K562 (cell line): ENCODE results near the gene ZNF385D. TPM values are rescaled to one million over a fixed set of nuclear protein-coding genes. Genes with fewer than 3 reads are reported as not detected.

Experiments
- ATAC-seq: fragments of 200-7000 bp; cut with Tn5 transposase; 3 replicates; pipeline ENCODE4 v1.9.1; 2020; ENCODE audit warnings: moderate library complexity
- BruUV-seq: library from RNA; stranded (reverse); fragments of 400-500 nt; replicated peaks from 2 replicates; lab custom pipeline; 2021; lab: Mats Ljungman, UMichigan
- CTCF ChIA-PET: fragments of 300-600 bp; formaldehyde crosslinking; extraction: SDS; loops from one replicate; lab custom pipeline; 2021; ENCODE audit warnings: low intra/inter-chr PET ratio; lab: Yijun Ruan, JAX
- POLR2A ChIA-PET: fragments of 300-600, 350-650 bp; sonication (Branson Sonifier 250); formaldehyde crosslinking; extraction: SDS; loops from one replicate; lab custom pipeline; 2021; ENCODE audit warnings: antibody characterized with exemption, inconsistent platforms; lab: Yijun Ruan, JAX
- DNase-seq, 4 experiments: peaks; one replicate each; pipeline versions ENCODE4 v3.0.0 to v3.0.0-alpha.2; 2011 to 2018; ENCODE audit warnings: low spot score in 3 of 4, mixed read lengths in 3 of 4; ENCODE audit errors: extremely low read depth in 1 of 4
- FAIRE-seq: peaks from 2 replicates; lab custom pipeline; 2011; peaks lifted over from hg19 to GRCh38; lab: Jason Lieb, UNC
- H2AFZ ChIP-seq: 2 replicates; pipeline ENCODE4 v1.6.0; 2011; ENCODE audit warnings: low read depth, low read length, control low read depth, inconsistent platforms
- H3K27ac ChIP-seq: fragments of 200-600 bp; 3 replicates; pipeline ENCODE4 v1.8.0; 2011; ENCODE audit warnings: low read depth, mild to moderate bottlenecking, control low read depth, inconsistent platforms, low read length, moderate library complexity, mixed read lengths; ENCODE audit errors: extremely low read depth
- H3K27me3 ChIP-seq, 2 experiments: fragments of 300-600 bp in 1 of 2; 2 replicates in 1 of 2; 3 replicates in 1 of 2; pipeline versions ENCODE4 v1.6.0 to v1.8.0; 2011; ENCODE audit warnings: inconsistent platforms in 2 of 2, low read length in 2 of 2, mild to moderate bottlenecking in 1 of 2, mixed read lengths in 1 of 2, moderate library complexity in 1 of 2; ENCODE audit not compliant: control insufficient read depth in 2 of 2, insufficient read depth in 2 of 2
- H3K36me3 ChIP-seq: fragments of 300-600 bp; 3 replicates; pipeline ENCODE4 v1.8.0; 2011; ENCODE audit warnings: mild to moderate bottlenecking, low read length, inconsistent platforms; ENCODE audit not compliant: control insufficient read depth, insufficient read depth
- H3K4me1 ChIP-seq, 2 experiments: fragments of 200-600 bp in 1 of 2; replicated peaks in 1 of 2; 2 replicates in 1 of 2; 3 replicates in 1 of 2; pipeline versions ENCODE4 v1.5.1 to v1.8.0; 2011; ENCODE audit warnings: inconsistent platforms in 2 of 2, low read length in 2 of 2, mild to moderate bottlenecking in 1 of 2, mixed read lengths in 1 of 2, moderate library complexity in 1 of 2; ENCODE audit not compliant: control insufficient read depth in 2 of 2, insufficient read depth in 2 of 2
- H3K4me2 ChIP-seq: 2 replicates; pipeline ENCODE4 v1.6.1; 2011; ENCODE audit warnings: low read length, control low read depth, inconsistent platforms, mixed read lengths; ENCODE audit not compliant: insufficient read depth
- H3K4me3 ChIP-seq: fragments of 200-600 bp; sonication (generic), shearing (Covaris generic); 2 replicates; pipeline ENCODE4 v1.5.1; 2016; ENCODE audit warnings: control low read depth, inconsistent platforms
- H3K79me2 ChIP-seq: fragments of 200-600 bp; 3 replicates; pipeline ENCODE4 v1.8.0; 2011; ENCODE audit warnings: low read length, inconsistent platforms; ENCODE audit not compliant: control insufficient read depth, insufficient read depth
- H3K9ac ChIP-seq, 2 experiments: 2 replicates each; pipeline versions ENCODE4 v1.6.0 to v1.6.1; 2011; ENCODE audit warnings: low read depth in 2 of 2, low read length in 2 of 2, control low read depth in 1 of 2, inconsistent platforms in 1 of 2, mild to moderate bottlenecking in 1 of 2, mixed read lengths in 1 of 2; ENCODE audit not compliant: insufficient read depth in 1 of 2
- H3K9me1 ChIP-seq: one replicate; pipeline ENCODE4 v1.6.0; 2011; ENCODE audit warnings: inconsistent platforms, mild to moderate bottlenecking, low read length, moderate library complexity; ENCODE audit not compliant: control insufficient read depth, insufficient read depth
- H3K9me3 ChIP-seq: replicated peaks from 2 replicates; pipeline ENCODE4 v1.5.1; 2011; ENCODE audit warnings: low read depth, low read length, inconsistent platforms; ENCODE audit not compliant: control insufficient read depth, insufficient read depth
- H4K20me1 ChIP-seq: replicated peaks from 2 replicates; pipeline ENCODE4 v1.6.1; 2011; ENCODE audit warnings: low read length, inconsistent platforms, mixed read lengths; ENCODE audit not compliant: control insufficient read depth, insufficient read depth
- CREB3 ChIP-seq: fragments of 450-650 bp; conservative IDR thresholded peaks from 2 replicates; pipeline ENCODE4 v1.6.1; 2016; ENCODE audit warnings: missing genetic modification characterization, low read depth, mild to moderate bottlenecking, missing compliant biosample characterization, moderate library complexity
- CXXC5 ChIP-seq: fragments of 250-450 bp; sonication (Bioruptor Pico); IDR thresholded peaks from 2 replicates; pipeline ENCODE4 v1.8.0; 2022; ENCODE audit warnings: inconsistent platforms, mild to moderate bottlenecking, moderate library complexity
- KHSRP ChIP-seq: fragments of 450-650 bp; IDR thresholded peaks from 2 replicates; pipeline ENCODE4 v1.6.1; 2017
- KLF6 ChIP-seq: fragments of 250-450 bp; sonication (Bioruptor Pico); IDR thresholded peaks from 2 replicates; pipeline ENCODE4 v1.4.0; 2020; ENCODE audit warnings: mild to moderate bottlenecking, moderate library complexity, borderline replicate concordance
- MTA3 ChIP-seq: fragments of 450-650 bp; formaldehyde crosslinking; IDR thresholded peaks from 2 replicates; pipeline ENCODE4 v1.6.1; 2017; ENCODE audit warnings: mild to moderate bottlenecking, borderline replicate concordance
- MYBL2 ChIP-seq, 2 experiments: fragments of 450-650 bp in 1 of 2; sonication (generic) in 1 of 2; formaldehyde crosslinking in 1 of 2; IDR thresholded peaks; 2 replicates each; pipeline versions ENCODE4 v1.6.1 to v1.8.1; 2017 to 2022; ENCODE audit warnings: borderline replicate concordance in 1 of 2, inconsistent platforms in 1 of 2, low read depth in 1 of 2, mild to moderate bottlenecking in 1 of 2, missing genetic modification reagents in 1 of 2, moderate library complexity in 1 of 2
- PPARD ChIP-seq: fragments of 250-450 bp; sonication (Bioruptor Pico); IDR thresholded peaks from 2 replicates; pipeline ENCODE4 v1.8.0; 2022; ENCODE audit warnings: inconsistent platforms, mild to moderate bottlenecking, moderate library complexity
- SIN3A ChIP-seq, 2 experiments: fragments of 150-350 bp in 1 of 2; IDR thresholded peaks; 2 replicates each; pipeline ENCODE4 v1.6.1; 2011 to 2016; ENCODE audit warnings: borderline replicate concordance in 2 of 2, low read depth in 2 of 2, low read length in 2 of 2, mild to moderate bottlenecking in 2 of 2, moderate library complexity in 2 of 2; ENCODE audit not compliant: control insufficient read depth in 1 of 2
- SLC30A9 ChIP-seq: fragments of 250-450 bp; sonication (Bioruptor Pico); IDR thresholded peaks from 2 replicates; pipeline ENCODE4 v1.8.0; 2022; ENCODE audit warnings: mild to moderate bottlenecking, moderate library complexity
- SMAD3 ChIP-seq: fragments of 450-650 bp; formaldehyde crosslinking; conservative IDR thresholded peaks from 2 replicates; pipeline ENCODE4 v1.4.0; 2020; ENCODE audit warnings: mild to moderate bottlenecking
- SNRNP70 ChIP-seq: fragments of 200-400 bp; formaldehyde crosslinking; optimal IDR thresholded peaks from 2 replicates; pipeline ENCODE3; 2017; ENCODE audit warnings: low read depth, low read length
- ZBTB2 ChIP-seq: fragments of 450-650 bp; IDR thresholded peaks from 2 replicates; pipeline ENCODE4 v1.6.1; 2016; ENCODE audit warnings: antibody characterized with exemption
- ZNF253 ChIP-seq: fragments of 250-450 bp; sonication (Bioruptor Pico); conservative IDR thresholded peaks from 2 replicates; pipeline ENCODE4 v1.6.1; 2021; ENCODE audit warnings: mild to moderate bottlenecking
- ZNF263 ChIP-seq: sonication (generic); formaldehyde crosslinking; IDR thresholded peaks from 2 replicates; pipeline ENCODE4 v1.8.0; 2022; ENCODE audit warnings: mild to moderate bottlenecking, missing genetic modification reagents, borderline replicate concordance
- ZNF354B ChIP-seq: fragments of 250-450 bp; sonication (Bioruptor Pico); IDR thresholded peaks from 2 replicates; pipeline ENCODE4 v1.4.0; 2020
- ZNF551 ChIP-seq: fragments of 250-450 bp; sonication (Bioruptor Pico); IDR thresholded peaks from 2 replicates; pipeline ENCODE4 v1.5.0; 2021; ENCODE audit warnings: mild to moderate bottlenecking, moderate library complexity
- ZNF780A ChIP-seq: fragments of 250-450 bp; sonication (Bioruptor Pico); IDR thresholded peaks from 2 replicates; pipeline ENCODE4 v1.5.0; 2021; ENCODE audit warnings: mild to moderate bottlenecking
- WGBS: fragments of 100-300 bp; shearing (Covaris generic); methylation state at CpG from one replicate; pipeline ENCODE4 v1.1.6; 2016; ENCODE audit warnings: low coverage, mixed read lengths; ENCODE audit not compliant: insufficient coverage; ENCODE audit errors: missing lambda C conversion rate; 5-methylcytosine and 5-hydroxymethylcytosine counted together
- in situ Hi-C: fragments of 300-500 bp; cut with MboI; formaldehyde crosslinking; loops from 4 replicates; pipeline ENCODE4 v1.15.0; 2018; ENCODE audit warnings: inconsistent platforms, mixed read lengths
- intact Hi-C: fragments of 100-400 bp; cut with micrococcal nuclease; formaldehyde crosslinking; loops from 2 replicates; pipeline ENCODE4 v1.14.2; 2022
- polyA plus RNA-seq, 8 experiments: library from polyadenylated mRNA; depleted of rRNA in 4 of 8; stranded (reverse) in 5 of 8; unstranded in 3 of 8; fragments of >200 nt; fragmentation: Nextera tagmentation in 2 of 8; fragmentation: Illumina TruSeq in 1 of 8; extraction: Ambion mirVana in 2 of 8; extraction: Trizol in 1 of 8; gene quantifications; 2 replicates each; pipeline versions ENCODE4 v1.2.1 to v1.2.3, GENCODE V29; 2011 to 2014; ENCODE audit warnings: inconsistent platforms in 1 of 8, missing spikeins in 1 of 8
- total RNA-seq, 7 experiments: library from RNA; depleted of rRNA in 6 of 7; stranded (reverse); fragments of >200 nt in 6 of 7; fragmentation: Illumina TruSeq in 2 of 7; extraction: Trizol in 2 of 7; gene quantifications; 2 replicates each; pipeline versions ENCODE4 v1.2.1 to v1.2.3, GENCODE V29; 2011 to 2021; ENCODE audit warnings: low replicate concordance in 1 of 7

Gene ZNF385D
- total and polyA plus RNA-seq, 9 of the 15 experiments (the other 6 are each of a cell fraction or from before 2014, with no cell fraction given): 0.14 to 1.7 (median 0.51) TPM

DNA sequence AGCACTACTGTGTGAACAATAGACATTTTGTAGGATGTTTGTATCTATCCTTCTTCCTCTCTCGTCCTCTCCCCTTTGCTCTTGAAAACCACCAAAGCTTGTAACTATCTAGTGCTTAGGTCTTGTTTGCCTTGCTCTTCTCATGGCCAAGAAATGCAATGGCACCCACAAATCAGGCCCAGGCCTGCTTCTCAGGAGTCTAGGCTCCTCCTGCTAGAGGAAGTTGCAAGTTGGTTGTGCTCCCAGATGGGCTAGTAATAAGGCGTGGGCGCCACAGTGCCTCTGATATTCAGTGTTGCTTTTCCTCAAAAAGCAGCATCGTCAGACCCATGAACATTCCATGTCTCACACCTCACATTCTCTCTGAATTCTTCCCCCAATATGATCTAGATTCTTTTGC lies 28.7 kb downstream of the ZNF385D start:
- DNase-seq (no peak), FAIRE-seq (no peak), ATAC-seq (no peak)
- TF ChIP-seq SLC30A9 (CRISPR knock-in tag) (no peak), SNRNP70 (no peak), ZNF354B (no peak), KLF6 (CRISPR knock-in tag) (no peak), ZBTB2 (no peak), ZNF253 (no peak), ZNF551 (CRISPR knock-in tag) (no peak), CREB3 (tag) (no peak), MTA3 (no peak), SMAD3 (CRISPR knock-in tag) (no peak), MYBL2 (IDR thresholded peaks at IDR 0.05; ENCODE audit: low read depth) (no peak), MYBL2 (CRISPR knock-in tag; IDR thresholded peaks at IDR 0.05; ENCODE audit: borderline replicate concordance) (no peak), CXXC5 (CRISPR knock-in tag) (no peak), ZNF263 (CRISPR knock-in tag) (no peak), PPARD (CRISPR knock-in tag) (no peak), SIN3A (IDR thresholded peaks at IDR 0.05; ENCODE audit: borderline replicate concordance in 2 of 2, control insufficient read depth in 1 of 2, low read depth in 2 of 2, low read length in 2 of 2) (no peak), ZNF780A (CRISPR knock-in tag) (no peak), KHSRP (no peak)
- Histone ChIP-seq H3K79me2 (no peaks in the 10 kb centered on the region), H4K20me1 (no peaks in the 10 kb centered on the region), H3K36me3 (no peaks in the 10 kb centered on the region), H3K4me2 (no peak overlapping the region), H3K9me3 (no peaks in the 10 kb centered on the region), H2AFZ (no peak overlapping the region), H3K27ac (no peak overlapping the region), H3K9me1 (no peaks in the 10 kb centered on the region), H3K4me3 (no peak overlapping the region), H3K4me1 (no peaks in the 10 kb centered on the region), H3K27me3 (no peaks in the 10 kb centered on the region), H3K9ac (no peak overlapping the region)
- no TSS peak for BruUV-seq
- in situ Hi-C loops: no loop called here
- POLR2A ChIA-PET: no interaction called here
- intact Hi-C loops: no loop called here
- CTCF ChIA-PET: no interaction called here
- WGBS: 0% methylated on average over 4 of the region's 4 CpGs
